ENCODE measurements around the gene TMEM178A. TPM values are rescaled to one million over a fixed set of nuclear protein-coding genes. Genes with fewer than 3 reads are reported as not detected.
"Not testable (repeated sequence)": the region's sequence is repeated elsewhere in the genome, so short reads cannot be mapped to it uniquely, and the experiment has no call there.

TMEM178A gene
- total RNA-seq, 1 experiment from 2014 or later = 7.5 TPM

- H2AK5ac ChIP-seq (ENCODE audit: insufficient read length, low read length) = no peak overlapping the region
- H2BK120ac ChIP-seq (ENCODE audit: low read depth, low read length, poor library complexity, severe bottlenecking) = no peak overlapping the region
- H4K8ac ChIP-seq (replicated peaks; ENCODE audit: insufficient read length, low read depth, low read length) = no peak overlapping the region
- H2AFZ ChIP-seq (ENCODE audit: low read length) = no peak overlapping the region
- no peaks in the 10 kb centered on the region for H3K9me3 ChIP-seq (ENCODE audit: control insufficient read depth, low read depth, low read length)
- H2BK15ac ChIP-seq (ENCODE audit: low read depth, low read length) = no peak overlapping the region
- WGBS (ENCODE audit: extremely low coverage, insufficient read length, low lambda C conversion rate) = no CpG with 5 or more reads among the region's 5 CpGs
- H3K23ac ChIP-seq (ENCODE audit: insufficient read length, low read depth, low read length) = no peak overlapping the region
- H3K4me2 ChIP-seq (ENCODE audit: insufficient read depth, insufficient read length, low read length) = no peak overlapping the region
- H3K9ac ChIP-seq (ENCODE audit: extremely low read depth, insufficient read length, low read length) = no peak overlapping the region
- peaks cover 17 to 21% of the 10 kb centered on the region in 2 experiments for H3K4me1 Mint-ChIP-seq
- no peaks in the 10 kb centered on the region for H4K20me1 ChIP-seq (ENCODE audit: control insufficient read depth, insufficient read depth, insufficient read length)
- no peak overlapping the region for H3T11ph ChIP-seq (ENCODE audit: low read length)
- H2BK12ac ChIP-seq (ENCODE audit: insufficient read length, low read depth, low read length) = no peak overlapping the region
- H3K27me3 ChIP-seq (ENCODE audit: insufficient read depth, low read length) = no peaks in the 10 kb centered on the region
- H4K5ac ChIP-seq (ENCODE audit: insufficient read length, low read depth, low read length) = no peak overlapping the region
- H3K36me3 Mint-ChIP-seq (ENCODE audit: insufficient read depth in 1 of 3, low read depth in 3 of 3) = no peaks in the 10 kb centered on the region; a peak in 1 of 7 replicates
- no peak overlapping the region for H2BK5ac ChIP-seq (ENCODE audit: insufficient read length, low read length)
- H3K14ac ChIP-seq (ENCODE audit: insufficient read depth, low read length) = no peak overlapping the region
- H3K23me2 ChIP-seq (ENCODE audit: insufficient read length, low read depth, low read length, poor library complexity, severe bottlenecking) = no peaks in the 10 kb centered on the region
- H2BK20ac ChIP-seq (ENCODE audit: low read depth, low read length, poor library complexity, severe bottlenecking) = no peak overlapping the region
- DNase-seq = no peak
- peaks cover 1% of the 10 kb centered on the region; the same call in 1 of the 2 replicates for H3K4me1 ChIP-seq (ENCODE audit: insufficient read depth, low read length)
- no peak overlapping the region for H3K18ac ChIP-seq (ENCODE audit: insufficient read length, low read depth, low read length)
- H3K79me1 ChIP-seq (ENCODE audit: insufficient read depth, low read depth, low read length, poor library complexity, severe bottlenecking) = no peaks in the 10 kb centered on the region
- TF ChIP-seq CTCF (conservative IDR thresholded peaks at IDR 0.05) = no peak
- no peak overlapping the region for H3K4ac ChIP-seq (ENCODE audit: low read depth, low read length)
- H3K27me3 Mint-ChIP-seq (ENCODE audit: low read depth) = no peaks in the 10 kb centered on the region
- no peak overlapping the region for H4K91ac ChIP-seq (ENCODE audit: insufficient read length, low read depth, low read length)
- H3K27ac ChIP-seq (ENCODE audit: insufficient read length, low read depth, low read length) = no peak overlapping the region
- H3K56ac ChIP-seq (ENCODE audit: insufficient read length, low read depth, low read length) = no peak overlapping the region
- H3K4me3 Mint-ChIP-seq = no peak overlapping the region
- no peak overlapping the region for H3K27ac Mint-ChIP-seq
- no peaks in the 10 kb centered on the region for H3K79me2 ChIP-seq (ENCODE audit: insufficient read depth, low read length)
- no peaks in the 10 kb centered on the region for H3K9me3 Mint-ChIP-seq
Observed at GRCh38 chr2:39725401-39725800, 59.7 kb downstream of the TMEM178A start.

GRCh38 chr2:39728085-39728484 is 62.4 kb downstream of the TMEM178A start:
- H2BK5ac ChIP-seq (ENCODE audit: insufficient read length, low read length); H3K4me1 ChIP-seq (ENCODE audit: insufficient read depth, low read length); H3K56ac ChIP-seq (ENCODE audit: insufficient read length, low read depth, low read length); H2BK20ac ChIP-seq (ENCODE audit: low read depth, low read length, poor library complexity, severe bottlenecking); H3K27ac Mint-ChIP-seq; H3K23ac ChIP-seq (ENCODE audit: insufficient read length, low read depth, low read length); H3K4me3 Mint-ChIP-seq; H2AFZ ChIP-seq (ENCODE audit: low read length); H3K4ac ChIP-seq (ENCODE audit: low read depth, low read length); H2AK5ac ChIP-seq (ENCODE audit: insufficient read length, low read length); H3K14ac ChIP-seq (ENCODE audit: insufficient read depth, low read length); H3K27me3 Mint-ChIP-seq (ENCODE audit: low read depth); H3K27ac ChIP-seq (ENCODE audit: insufficient read length, low read depth, low read length); H3K9me3 ChIP-seq (ENCODE audit: control insufficient read depth, low read depth, low read length); H3K9me3 Mint-ChIP-seq; H3T11ph ChIP-seq (ENCODE audit: low read length); DNase-seq; H3K79me2 ChIP-seq (ENCODE audit: insufficient read depth, low read length); H3K36me3 Mint-ChIP-seq (ENCODE audit: insufficient read depth in 1 of 3, low read depth in 3 of 3); H3K79me1 ChIP-seq (ENCODE audit: insufficient read depth, low read depth, low read length, poor library complexity, severe bottlenecking); H4K20me1 ChIP-seq (ENCODE audit: control insufficient read depth, insufficient read depth, insufficient read length); H3K9ac ChIP-seq (ENCODE audit: extremely low read depth, insufficient read length, low read length); H4K91ac ChIP-seq (ENCODE audit: insufficient read length, low read depth, low read length); H2BK15ac ChIP-seq (ENCODE audit: low read depth, low read length); H4K8ac ChIP-seq (replicated peaks; ENCODE audit: insufficient read length, low read depth, low read length); H3K27me3 ChIP-seq (ENCODE audit: insufficient read depth, low read length); H2BK120ac ChIP-seq (ENCODE audit: low read depth, low read length, poor library complexity, severe bottlenecking); H3K23me2 ChIP-seq (ENCODE audit: insufficient read length, low read depth, low read length, poor library complexity, severe bottlenecking); H3K18ac ChIP-seq (ENCODE audit: insufficient read length, low read depth, low read length); H2BK12ac ChIP-seq (ENCODE audit: insufficient read length, low read depth, low read length); H3K4me2 ChIP-seq (ENCODE audit: insufficient read depth, insufficient read length, low read length); H4K5ac ChIP-seq (ENCODE audit: insufficient read length, low read depth, low read length): not testable (repeated sequence)
- no CpG with 5 or more reads among the region's 4 CpGs for WGBS (ENCODE audit: extremely low coverage, insufficient read length, low lambda C conversion rate)
- H3K4me1 Mint-ChIP-seq = peaks cover 6 to 10% of the 10 kb centered on the region in 2 experiments

Measured in H9 (cell line).